Testis (tissue), 3 donors: ENCODE data around the gene FNIP1. TPM values are rescaled to one million over a fixed set of nuclear protein-coding genes. Genes with fewer than 3 reads are reported as not detected.
"Not testable (repeated sequence)": the region's sequence is repeated elsewhere in the genome, so short reads cannot be mapped to it uniquely, and the experiment has no call there.

ENCODE experiments used
- DNase-seq: peaks from one replicate; pipeline ENCODE4 v3.0.0-alpha.2; 2019
- H3K27ac ChIP-seq, 2 donors: fragments of 200-600 bp; sonication (generic); one replicate each; pipeline ENCODE4 v1.5.1; 2019
- H3K27me3 ChIP-seq: fragments of 200-600 bp; sonication (generic); one replicate; pipeline ENCODE4 v1.5.1; 2019
- H3K36me3 ChIP-seq: fragments of 200-600 bp; sonication (generic); one replicate; pipeline ENCODE4 v1.5.1; 2017; ENCODE audit warnings: low read depth; ENCODE audit errors: missing control alignments
- H3K4me1 ChIP-seq: fragments of 200-600 bp; sonication (generic); one replicate; pipeline ENCODE4 v1.5.1; 2019
- H3K4me3 ChIP-seq, 2 donors: fragments of 200-600 bp; sonication (generic); one replicate each; pipeline ENCODE4 v1.5.1; 2017 to 2019
- H3K9me3 ChIP-seq: fragments of 200-600 bp; sonication (generic); one replicate; pipeline ENCODE4 v1.5.1; 2017
- POLR2A ChIP-seq: fragments of 450-650 bp; IDR thresholded peaks from one replicate; pipeline ENCODE4 v1.6.1; 2017; ENCODE audit warnings: antibody characterized with exemption, mild to moderate bottlenecking, moderate library complexity
- WGBS, 2 donors: methylation state at CpG; one replicate each; pipeline ENCODE4 v1.1.5; 2018; 5-methylcytosine and 5-hydroxymethylcytosine counted together
- intact Hi-C: fragments of 100-400 bp; cut with DNase I; formaldehyde crosslinking; loops from one replicate; pipeline ENCODE4 v1.15.1; 2023; ENCODE audit warnings: low total_unique reads
- polyA plus RNA-seq: library from polyadenylated mRNA; stranded (reverse); fragments of 350-450 nt; fragmentation: Illumina TruSeq; extraction: RNeasy Lipid Tissue Mini Kit (QIAGEN cat#74804); gene quantifications from one replicate; pipeline ENCODE4 v1.2.3, GENCODE V29; 2014; ENCODE audit warnings: low read depth, low replicate concordance; ENCODE audit not compliant: insufficient read depth
- total RNA-seq, 2 donors: library from RNA; depleted of rRNA; stranded (reverse); fragments of >200 nt; gene quantifications; one replicate each; pipeline ENCODE4 v1.2.3, GENCODE V29; 2016
- TF ChIP-seq, protein P1 (sequence below), 3 experiments: fragments of 450-650 bp in 2 of 3; fragments of 200-600 bp in 1 of 3; sonication (generic) in 1 of 3; IDR thresholded peaks; one replicate each; pipeline ENCODE4 v1.5.1; 2016 to 2019; ENCODE audit warnings: antibody characterized with exemption in 3 of 3, mild to moderate bottlenecking in 2 of 3, moderate library complexity in 1 of 3

Gene FNIP1
- total and polyA plus RNA-seq, 3 donors from 2014 or later = 29.2 to 61.3 (median 60.1) TPM

DNA sequence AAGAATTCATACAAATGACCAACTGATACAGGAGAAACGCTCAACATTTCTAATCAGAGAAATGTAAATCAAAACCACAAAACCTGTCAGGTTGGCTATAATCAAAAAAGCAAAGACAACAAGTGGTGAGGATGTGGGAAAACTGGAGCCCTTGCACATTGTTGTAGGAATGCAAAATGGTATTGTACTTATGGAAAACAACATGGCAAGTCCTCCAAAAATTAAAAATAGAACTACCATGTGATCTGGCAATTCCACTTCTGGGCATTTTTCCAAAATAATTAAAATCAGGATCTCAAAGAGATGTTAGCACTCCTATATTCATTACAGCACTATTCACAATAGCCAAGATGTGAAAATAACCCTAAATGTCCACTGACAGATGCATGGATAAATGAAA, 76.1 kb downstream of the FNIP1 start:
- TF ChIP-seq, protein P1, sequence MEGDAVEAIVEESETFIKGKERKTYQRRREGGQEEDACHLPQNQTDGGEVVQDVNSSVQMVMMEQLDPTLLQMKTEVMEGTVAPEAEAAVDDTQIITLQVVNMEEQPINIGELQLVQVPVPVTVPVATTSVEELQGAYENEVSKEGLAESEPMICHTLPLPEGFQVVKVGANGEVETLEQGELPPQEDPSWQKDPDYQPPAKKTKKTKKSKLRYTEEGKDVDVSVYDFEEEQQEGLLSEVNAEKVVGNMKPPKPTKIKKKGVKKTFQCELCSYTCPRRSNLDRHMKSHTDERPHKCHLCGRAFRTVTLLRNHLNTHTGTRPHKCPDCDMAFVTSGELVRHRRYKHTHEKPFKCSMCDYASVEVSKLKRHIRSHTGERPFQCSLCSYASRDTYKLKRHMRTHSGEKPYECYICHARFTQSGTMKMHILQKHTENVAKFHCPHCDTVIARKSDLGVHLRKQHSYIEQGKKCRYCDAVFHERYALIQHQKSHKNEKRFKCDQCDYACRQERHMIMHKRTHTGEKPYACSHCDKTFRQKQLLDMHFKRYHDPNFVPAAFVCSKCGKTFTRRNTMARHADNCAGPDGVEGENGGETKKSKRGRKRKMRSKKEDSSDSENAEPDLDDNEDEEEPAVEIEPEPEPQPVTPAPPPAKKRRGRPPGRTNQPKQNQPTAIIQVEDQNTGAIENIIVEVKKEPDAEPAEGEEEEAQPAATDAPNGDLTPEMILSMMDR (IDR thresholded peaks at IDR 0.05) = no peak
- no peak for TF ChIP-seq POLR2A
- intact Hi-C loops = no loop called here
- Histone ChIP-seq H3K36me3 (no peaks in the 10 kb centered on the region), H3K27me3 (no peaks in the 10 kb centered on the region), H3K4me1 (no peaks in the 10 kb centered on the region), H3K27ac (no peak overlapping the region), H3K4me3 (no peak overlapping the region), H3K9me3 (no peaks in the 10 kb centered on the region)
- no peak for DNase-seq
- 50 to 75% methylated on average over 1 of the region's 1 CpG for WGBS, 2 donors

DNA sequence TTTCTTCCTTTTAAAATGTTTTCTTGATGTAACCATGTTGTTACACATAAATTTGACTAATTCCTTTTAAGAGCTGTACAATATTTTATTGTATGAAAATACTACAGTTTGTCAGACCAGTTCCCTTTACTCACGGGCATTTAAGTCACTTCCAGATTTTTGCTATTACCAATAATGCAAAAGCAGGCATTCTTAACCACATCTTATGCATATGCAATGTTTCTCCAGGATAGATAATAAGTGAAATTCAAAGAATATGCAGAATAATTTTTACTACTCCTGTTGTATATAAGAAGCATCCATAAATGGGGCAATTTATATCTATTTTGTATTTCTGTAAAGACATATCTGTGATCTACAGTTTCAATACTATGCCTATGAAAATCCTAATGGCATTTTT, 77.3 kb downstream of the FNIP1 start:
- Histone ChIP-seq H3K4me3 (no peak overlapping the region), H3K27ac (no peak overlapping the region), H3K36me3 (no peaks in the 10 kb centered on the region), H3K27me3 (no peaks in the 10 kb centered on the region), H3K4me1 (no peaks in the 10 kb centered on the region), H3K9me3 (no peaks in the 10 kb centered on the region)
- 79 to 94% methylated on average over 1 of the region's 1 CpG for WGBS, 2 donors
- TF ChIP-seq, protein P1 (IDR thresholded peaks at IDR 0.05) = no peak
- no peak for TF ChIP-seq POLR2A
- DNase-seq = no peak
- intact Hi-C loops = no loop called here

DNA sequence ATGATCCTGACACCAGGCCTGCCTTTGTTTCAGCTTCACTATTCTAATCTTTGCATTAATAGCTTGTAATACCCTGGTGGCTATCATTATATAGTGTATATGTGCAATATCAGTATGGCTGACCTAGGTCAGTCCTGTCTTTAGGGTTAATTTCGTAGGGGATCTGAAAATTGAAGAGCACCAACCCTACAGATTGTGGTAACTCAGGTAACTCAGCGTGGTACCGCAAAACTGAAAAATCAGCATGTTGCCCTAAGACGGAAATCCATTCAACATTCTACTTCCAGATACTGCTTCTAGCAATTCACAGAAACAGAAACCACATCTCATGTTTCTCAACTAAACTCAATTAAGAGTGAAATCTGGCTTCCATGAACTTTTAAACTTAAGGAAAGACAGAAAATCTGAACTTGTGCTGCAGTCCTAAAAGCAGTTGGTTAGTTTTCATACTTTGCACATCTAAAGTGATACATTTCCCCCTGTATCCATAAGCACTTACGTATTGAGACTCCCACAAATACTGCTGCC, 78.3 kb downstream of the FNIP1 start:
- no peaks in the 10 kb centered on the region for H3K27me3 ChIP-seq
- H3K4me3 ChIP-seq = no peak overlapping the region
- 86 to 90% methylated on average over 5 of the region's 5 CpGs for WGBS, 2 donors
- H3K4me1 ChIP-seq = no peaks in the 10 kb centered on the region
- H3K36me3 ChIP-seq = no peaks in the 10 kb centered on the region
- no peak for DNase-seq
- H3K9me3 ChIP-seq = no peaks in the 10 kb centered on the region
- no peak overlapping the region for H3K27ac ChIP-seq
- TF ChIP-seq, protein P1 (IDR thresholded peaks at IDR 0.05) = no peak
- TF ChIP-seq POLR2A = no peak
- intact Hi-C loops = no loop called here

DNA sequence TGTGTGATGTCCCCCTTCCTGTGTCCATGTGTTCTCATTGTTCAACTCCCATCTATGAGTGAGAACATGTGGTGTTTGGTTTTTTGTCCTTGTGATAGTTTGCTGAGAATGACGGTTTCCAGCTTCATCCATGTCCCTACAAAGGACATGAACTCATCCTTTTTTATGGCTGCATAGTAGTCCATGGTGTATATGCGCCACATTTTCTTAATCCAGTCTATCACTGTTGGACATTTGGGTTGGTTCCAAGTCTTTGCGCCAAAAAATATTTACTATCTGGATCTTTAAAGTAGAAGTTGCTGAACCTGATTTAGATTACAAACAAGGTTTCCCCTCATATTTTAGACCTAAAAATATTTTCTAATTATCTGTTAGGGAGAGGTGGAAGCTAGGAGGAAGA, 79.7 kb downstream of the FNIP1 start:
- H3K36me3 ChIP-seq, DNase-seq, H3K4me3 ChIP-seq, H3K27ac ChIP-seq, H3K27me3 ChIP-seq, H3K9me3 ChIP-seq, intact Hi-C loops, H3K4me1 ChIP-seq: not testable (repeated sequence)
- 96 to 98% methylated on average over 3 of the region's 3 CpGs for WGBS, 2 donors

DNA sequence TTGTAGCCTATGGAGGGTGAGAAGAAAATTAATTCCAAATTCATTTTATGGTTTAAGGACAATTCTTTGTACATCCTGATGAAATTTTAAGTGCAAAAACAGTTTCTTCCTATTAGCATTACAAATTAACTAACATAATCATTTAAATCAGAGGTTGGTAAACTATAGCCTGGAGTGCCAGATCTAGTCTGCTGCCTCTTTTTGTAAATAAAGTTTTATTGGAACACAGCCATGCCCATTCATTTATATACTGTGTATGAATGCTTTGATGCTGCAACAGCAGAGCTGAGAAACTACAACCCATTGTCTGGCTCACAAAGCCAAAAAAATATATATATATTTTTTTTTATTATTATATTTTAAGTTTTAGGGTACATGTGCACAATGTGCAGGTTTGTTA, 80.2 kb downstream of the FNIP1 start:
- TF ChIP-seq POLR2A = no peak
- TF ChIP-seq, protein P1 (IDR thresholded peaks at IDR 0.05) = no peak
- Histone ChIP-seq H3K4me3 (no peak overlapping the region), H3K27ac (no peak overlapping the region), H3K36me3 (no peaks in the 10 kb centered on the region), H3K27me3 (no peaks in the 10 kb centered on the region), H3K9me3 (no peaks in the 10 kb centered on the region), H3K4me1 (no peaks in the 10 kb centered on the region)
- intact Hi-C loops = no loop called here
- DNase-seq = no peak
